GM12892 (cell line): ENCODE results near the gene KDM5D.

Experiments used
- POLR2A ChIP-seq: IDR thresholded peaks from 2 replicates; pipeline ENCODE4 v1.6.1; 2011; ENCODE audit warnings: low read depth, low read length, control low read depth
- POLR2AphosphoS5 ChIP-seq: IDR thresholded peaks from 2 replicates; pipeline ENCODE4 v1.6.1; 2011; ENCODE audit warnings: low read depth, low read length, control low read depth

GRCh38 chrY:19717950-19718349, 26.6 kb downstream of the KDM5D start:
- TF ChIP-seq POLR2A (no peak), POLR2AphosphoS5 (no peak)
